OCI-LY7 (cell line): Measurements from ENCODE around the gene GPRC5D.

Experiments
- CTCF ChIP-seq: fragments of 200-600 bp; sonication (generic); conservative IDR thresholded peaks from 2 replicates; pipeline ENCODE4 v1.5.1; 2014; ENCODE audit warnings: mild to moderate bottlenecking, antibody characterized with exemption, low read length, moderate library complexity, mixed read lengths
- EZH2phosphoT487 ChIP-seq: fragments of 200-600 bp; sonication (generic); IDR thresholded peaks from 2 replicates; pipeline ENCODE4 v1.6.1; 2018; ENCODE audit warnings: low read depth, borderline replicate concordance, mild to moderate bottlenecking, mixed run types, antibody characterized with exemption, low read length, moderate library complexity, mixed read lengths

GRCh38 chr12:12897302-12897701 lies 54.7 kb downstream of the GPRC5D start:
- TF ChIP-seq CTCF (no peak), EZH2phosphoT487 (no peak)
